Hypothalamus (tissue), 51 donors: ENCODE data around the gene HS6ST2.
"Not testable (repeated sequence)": the region's sequence is repeated elsewhere in the genome, so short reads cannot be mapped to it uniquely, and the experiment has no call there.

ENCODE experiments used
- DNase-seq, 51 donors: peaks; one replicate each; lab custom pipeline; 2025; lab: John Stamatoyannopoulos, UW

HS6ST2 gene

DNA sequence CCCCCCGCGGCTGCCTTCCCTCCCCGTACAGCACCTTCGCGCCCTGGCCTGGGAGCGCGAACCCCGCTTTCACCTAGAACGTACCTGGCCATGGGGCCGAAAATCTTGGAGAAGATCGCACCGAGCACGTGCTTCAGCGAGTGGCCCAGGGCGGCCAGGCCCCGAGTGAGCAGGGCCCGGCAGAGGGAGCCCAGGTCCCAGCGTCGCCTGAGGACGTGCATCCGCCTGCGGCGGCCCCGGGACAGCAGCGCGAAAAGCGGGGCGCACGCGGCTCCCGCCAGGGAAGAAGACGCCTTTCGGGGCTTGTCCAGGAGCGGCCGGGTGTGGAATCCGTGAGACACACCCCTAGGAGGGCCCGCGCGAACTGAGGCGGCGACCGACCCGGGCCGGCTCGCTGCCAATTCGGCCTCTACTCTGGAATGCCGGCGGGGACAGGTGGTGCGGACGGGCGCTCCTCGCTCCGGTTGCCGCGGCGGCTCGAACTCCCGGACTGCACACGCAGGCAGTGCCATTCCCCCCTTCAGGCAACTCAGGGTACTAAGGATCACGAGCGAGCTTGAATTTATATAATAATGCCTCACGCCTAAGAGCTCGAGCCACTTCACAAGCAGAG lies at the start of gene HS6ST2:
Gene HS6ST2, minus strand, starts transcription at position 539 of the 613 bp plus-strand sequence.
- peak in 1 of 51 donors; percentile 1 for DNase-seq

DNA sequence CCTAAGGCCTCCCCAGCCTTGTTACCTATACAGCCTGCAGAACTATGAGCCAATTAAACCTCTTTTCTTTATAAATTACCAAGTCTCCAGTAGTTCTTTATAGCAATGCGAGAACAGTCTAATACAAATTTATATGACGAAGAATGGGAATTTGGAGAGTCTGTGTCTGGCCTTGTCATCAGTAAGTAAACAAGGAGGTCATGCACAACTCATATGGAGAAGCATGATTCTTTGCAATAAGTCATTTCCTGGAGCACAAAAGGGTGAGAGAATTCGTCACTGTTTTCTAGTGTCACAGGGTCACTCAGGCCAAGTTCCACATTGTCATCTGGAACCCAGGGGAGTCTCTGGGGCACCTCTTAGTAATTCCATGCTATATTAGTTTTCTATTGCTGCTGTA lies 49.0 kb upstream of the HS6ST2 start:
- DNase-seq = no peak

DNA sequence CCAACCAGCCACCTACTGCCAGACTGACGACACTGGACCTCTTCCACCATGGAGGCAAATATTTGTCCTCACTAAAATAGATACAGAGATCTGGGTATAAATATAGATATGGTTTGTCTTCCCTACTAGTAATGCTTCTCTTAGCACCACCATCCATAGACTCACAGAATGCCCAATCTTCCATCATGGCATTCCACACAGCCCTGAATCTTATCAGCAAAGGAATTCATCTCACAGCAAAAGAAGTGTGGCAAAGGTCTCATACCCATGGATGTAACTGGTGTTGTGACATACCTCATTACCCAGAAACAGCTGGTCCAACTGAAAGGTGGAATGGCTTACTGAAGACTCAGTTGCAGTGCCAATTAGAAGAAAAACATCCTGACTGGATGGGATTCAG lies 47.2 kb upstream of the HS6ST2 start:
- no peak for DNase-seq

DNA sequence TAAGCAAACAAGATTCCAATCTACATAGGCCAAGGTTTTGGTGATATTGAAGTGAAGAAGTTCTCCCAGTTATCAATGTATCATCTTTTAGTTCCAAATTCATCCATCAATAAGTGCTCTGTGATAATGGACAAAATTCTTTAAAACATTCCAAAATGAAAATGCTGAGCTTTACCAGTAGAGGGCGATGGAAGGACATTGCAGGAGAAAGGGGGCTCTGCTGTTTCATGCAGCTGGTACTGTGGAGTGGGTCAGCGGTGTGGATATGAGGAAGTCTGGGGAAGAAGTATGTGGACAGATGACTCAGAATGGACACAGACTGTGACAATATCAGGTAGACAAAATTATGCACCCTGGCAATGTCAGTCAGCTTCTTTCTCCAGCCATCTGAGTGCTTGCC lies 46.6 kb upstream of the HS6ST2 start:
- DNase-seq = peak in 2 of 51 donors; percentile 0

DNA sequence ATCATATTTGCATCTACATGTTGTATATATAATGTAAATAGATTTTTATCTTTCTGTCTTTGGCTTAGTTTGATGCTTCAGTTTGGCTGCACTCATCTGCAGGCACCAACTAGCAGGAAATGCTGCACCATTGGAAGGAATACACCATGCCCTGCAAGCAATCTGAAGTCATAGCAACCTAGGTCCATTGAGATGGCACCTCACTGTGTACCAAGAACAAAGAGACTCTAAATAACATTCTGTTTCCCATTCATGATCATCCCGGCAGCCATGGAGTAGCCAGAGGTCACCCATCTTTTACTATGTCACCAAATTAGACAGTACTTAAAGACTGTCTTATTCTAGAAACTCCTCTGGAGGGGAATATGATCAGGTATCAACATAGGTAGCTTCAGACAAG lies 40.8 kb upstream of the HS6ST2 start:
- DNase-seq = no peak

DNA sequence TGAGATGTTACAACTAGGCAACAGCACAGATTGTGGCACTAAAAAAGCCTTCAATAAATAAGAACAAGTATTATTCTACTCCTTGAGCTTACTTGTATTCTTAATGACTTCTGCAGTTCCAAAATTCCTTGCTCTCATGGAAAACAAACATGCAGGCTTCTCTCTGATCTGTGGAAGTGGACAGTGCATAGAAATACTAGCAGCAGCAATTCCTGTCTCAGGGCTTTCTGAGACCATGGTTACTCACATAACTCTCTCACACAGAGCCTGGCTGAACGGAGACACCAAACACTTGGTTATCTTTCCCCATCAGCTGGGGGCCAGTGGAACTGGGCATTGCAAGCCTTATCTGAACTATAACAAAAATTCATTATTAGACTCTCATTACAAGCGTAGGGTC lies 32.4 kb upstream of the HS6ST2 start:
- no peak for DNase-seq

DNA sequence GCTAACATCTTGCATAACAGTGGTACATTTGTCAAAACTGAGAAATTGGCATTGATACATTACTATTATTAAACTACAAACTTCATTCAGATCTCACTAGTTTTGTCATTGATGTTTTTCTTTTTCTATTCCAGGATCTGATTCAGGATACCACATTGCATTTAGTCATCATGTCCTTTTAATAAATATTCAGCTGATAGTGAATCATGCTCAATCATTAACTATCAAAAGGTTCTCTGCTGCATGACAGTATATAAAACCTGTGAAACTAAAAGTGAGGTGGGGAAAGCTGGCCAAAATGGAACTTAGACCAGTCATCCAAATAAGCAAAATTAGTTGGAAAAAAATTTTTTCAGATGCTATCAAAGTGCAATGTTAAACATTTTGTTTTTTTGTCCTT lies 28.1 kb upstream of the HS6ST2 start:
- no peak for DNase-seq

DNA sequence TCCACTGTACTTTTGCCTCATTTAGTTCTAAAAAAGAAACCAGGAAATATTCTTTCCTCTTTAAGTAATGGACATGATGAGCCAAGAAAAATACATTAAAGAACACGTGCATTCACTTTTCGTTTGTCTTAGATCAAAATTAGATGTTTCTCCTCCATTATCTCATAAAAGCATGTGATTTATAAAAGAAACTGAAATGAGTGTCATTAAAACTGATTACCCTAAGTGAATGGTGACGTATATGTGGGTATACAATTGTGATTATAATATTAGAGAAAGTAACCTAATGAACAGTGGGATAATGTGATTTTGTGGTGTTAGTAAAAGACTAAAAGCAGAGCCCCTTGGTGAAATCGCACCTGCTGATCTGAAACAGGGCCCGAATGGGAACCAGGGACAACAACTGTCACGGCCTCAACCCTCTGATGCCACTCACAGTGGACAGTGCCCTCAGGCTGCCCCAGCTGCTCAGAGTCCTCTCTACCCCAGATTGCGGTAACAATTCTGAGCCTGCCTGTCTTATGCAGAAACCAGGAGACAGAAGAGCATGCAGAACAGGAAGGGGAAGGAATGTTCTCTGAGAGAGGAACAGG lies 25.7 kb upstream of the HS6ST2 start:
- no peak for DNase-seq

DNA sequence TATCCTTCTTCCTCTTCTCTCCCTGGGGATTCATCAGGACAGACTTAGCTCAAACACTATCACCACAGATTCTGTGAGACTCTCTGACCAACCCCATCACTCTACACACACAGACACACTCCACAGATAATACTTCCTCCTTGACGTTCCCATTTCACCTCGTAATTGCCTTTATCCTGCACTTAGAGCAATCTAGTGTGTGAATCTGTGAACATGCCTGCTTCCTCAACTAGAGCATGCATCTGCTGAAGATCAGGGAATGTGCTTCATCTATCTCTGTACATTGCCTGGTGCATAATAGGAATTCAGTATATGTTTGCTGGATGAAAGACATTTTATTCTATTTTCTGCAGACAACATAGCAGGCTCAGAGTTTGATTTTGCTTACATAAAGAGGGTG lies 25.1 kb upstream of the HS6ST2 start:
- DNase-seq = no peak

DNA sequence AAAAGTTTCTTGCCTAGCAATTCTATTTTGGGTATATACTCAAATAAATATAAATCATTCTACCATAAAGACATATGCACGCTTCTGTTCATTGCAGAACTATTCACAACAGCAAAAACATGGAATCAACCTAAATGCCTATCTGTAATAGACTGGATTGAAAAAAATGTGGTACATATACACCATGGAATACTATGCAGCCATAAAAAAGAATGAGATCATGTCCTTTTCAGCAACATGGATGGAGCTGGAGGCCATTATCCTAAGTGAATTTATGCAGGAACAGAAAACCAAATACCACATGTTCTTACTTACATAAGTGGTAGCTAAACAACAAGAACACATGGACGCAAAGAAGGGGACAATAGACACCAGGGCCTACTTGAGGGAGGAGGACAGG lies 21.6 kb upstream of the HS6ST2 start:
- not testable (repeated sequence) for DNase-seq

DNA sequence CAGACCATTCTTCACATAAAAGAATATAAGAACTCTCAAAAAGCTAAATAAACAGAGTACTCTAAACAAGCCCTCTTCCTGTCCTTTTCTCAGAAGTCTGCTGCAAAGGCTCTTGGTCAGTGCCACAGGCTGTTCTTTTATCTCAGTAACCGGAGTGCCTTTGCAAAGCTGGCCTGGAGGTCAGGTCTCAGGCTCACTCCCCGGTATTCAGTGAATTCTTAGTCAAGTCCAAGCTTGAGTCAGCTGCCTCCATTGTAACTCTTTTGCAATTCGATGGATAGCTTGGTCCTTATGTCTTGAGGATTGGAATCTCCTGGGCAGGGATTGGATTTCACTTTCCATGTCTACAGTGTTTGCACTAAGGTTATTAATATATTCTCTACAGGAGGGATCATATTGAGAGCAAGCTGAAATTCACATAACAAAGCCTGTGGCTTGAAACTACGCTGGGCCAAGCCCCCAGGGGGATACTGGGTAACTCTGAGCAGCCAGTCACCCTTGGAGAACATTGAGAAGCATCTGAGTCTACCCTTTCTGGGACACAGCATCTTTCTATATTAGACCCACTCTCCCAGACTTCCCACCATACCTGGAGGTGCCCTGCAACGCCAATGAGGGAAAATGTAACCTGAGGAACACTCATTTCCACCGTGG lies 10.0 kb upstream of the HS6ST2 start:
- no peak for DNase-seq

DNA sequence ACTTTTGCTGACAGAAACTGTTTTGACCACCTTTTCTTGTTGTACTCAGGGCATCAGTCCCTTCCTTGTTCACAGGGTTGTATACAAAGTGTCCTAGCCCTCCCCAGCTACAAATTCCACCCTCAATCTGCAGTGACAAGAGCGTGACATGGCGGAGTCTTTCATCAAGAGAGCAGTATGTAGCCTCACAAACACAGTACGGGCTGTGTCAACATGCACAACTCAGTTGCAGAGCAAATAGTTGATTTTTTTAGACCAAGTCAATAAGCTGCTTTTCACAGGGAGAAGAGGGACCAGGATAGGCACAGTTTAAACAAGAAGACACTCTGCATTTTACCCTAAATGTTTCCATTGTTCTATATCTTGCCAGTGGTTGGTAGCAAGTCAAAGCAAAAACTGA lies 8.6 kb upstream of the HS6ST2 start:
- no peak for DNase-seq

DNA sequence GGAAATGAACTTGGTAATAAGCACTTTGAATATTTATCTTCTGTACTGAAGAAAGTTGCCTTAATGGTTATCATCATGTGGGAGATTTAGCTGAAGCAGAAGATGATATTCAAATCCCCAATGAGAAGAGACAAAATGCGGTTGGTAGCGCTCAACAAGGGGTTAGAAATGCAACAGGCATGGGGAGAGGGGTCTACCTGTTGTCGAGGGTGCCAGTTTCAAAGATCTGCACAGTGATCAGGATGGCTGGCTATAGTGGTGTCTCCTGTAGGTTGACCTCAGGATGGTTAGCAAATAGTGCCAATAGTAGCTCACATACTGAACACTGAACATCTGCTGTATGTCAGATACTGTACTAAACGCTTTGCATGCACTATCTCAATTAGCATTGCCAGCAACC lies 7.0 kb upstream of the HS6ST2 start:
- no peak for DNase-seq

DNA sequence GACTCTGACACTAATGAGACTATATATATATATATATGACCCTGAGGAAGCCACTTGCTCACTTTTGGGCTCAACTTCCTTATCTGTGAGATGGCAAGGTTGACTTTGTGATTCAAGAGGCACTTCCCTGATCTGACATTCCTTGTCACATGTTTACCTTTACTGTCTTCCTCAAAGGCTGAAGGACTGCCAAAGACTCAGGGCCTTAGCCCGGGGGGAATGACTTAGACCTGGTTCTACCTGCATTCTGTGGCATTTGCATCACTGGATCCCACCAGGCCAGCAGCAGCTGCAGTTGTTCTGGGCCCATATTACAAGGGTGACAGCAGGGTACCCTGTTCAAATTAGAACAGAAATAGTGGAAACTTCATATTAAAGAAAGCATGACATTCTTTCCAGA lies 3.1 kb upstream of the HS6ST2 start:
- no peak for DNase-seq

DNA sequence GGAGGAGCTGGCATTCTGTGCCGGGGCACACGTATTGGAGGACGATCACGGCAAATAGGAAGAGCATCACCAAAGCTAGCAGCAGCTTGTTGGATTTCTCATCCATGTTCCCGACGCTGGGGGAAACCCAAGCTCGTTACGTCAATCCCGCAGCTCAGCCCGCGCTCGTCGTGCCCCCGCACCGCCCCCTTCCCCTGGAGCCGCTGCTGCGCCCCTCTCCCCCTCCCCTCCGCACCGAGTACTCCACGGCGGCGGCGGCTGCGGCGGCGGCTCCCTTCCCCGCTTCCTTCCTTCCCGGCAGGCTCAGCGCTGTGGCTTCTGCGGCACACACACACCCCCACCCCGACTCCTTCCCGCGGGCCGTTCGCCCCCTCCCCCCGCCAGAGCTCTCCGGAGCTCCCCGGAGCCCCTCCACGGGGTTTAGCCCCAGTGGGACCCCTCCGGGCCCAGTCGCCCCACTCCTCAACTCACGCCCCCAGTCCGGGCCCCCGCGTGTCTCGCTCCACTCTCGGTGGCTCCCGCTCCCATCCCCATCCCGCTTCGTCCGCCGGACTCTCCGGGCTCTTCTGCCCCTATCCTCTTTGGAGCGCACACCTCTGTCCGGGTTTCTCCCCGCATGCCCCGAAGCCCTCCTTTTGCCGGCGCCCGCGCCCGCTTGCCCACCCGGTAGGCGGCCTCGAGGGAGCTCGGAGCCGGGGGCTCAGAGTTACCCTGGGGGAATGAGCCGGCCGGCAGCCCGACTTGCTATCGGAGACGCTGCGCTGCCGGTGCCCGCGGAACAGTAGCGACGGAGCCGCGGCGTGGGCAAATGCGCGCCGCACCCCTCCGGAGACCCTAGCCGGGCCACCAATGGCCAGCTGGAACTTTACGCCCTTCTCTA lies 978 bp downstream of the HS6ST2 start:
- peak in 10 of 51 donors; percentile 0 to 26 (median 12) for DNase-seq

DNA sequence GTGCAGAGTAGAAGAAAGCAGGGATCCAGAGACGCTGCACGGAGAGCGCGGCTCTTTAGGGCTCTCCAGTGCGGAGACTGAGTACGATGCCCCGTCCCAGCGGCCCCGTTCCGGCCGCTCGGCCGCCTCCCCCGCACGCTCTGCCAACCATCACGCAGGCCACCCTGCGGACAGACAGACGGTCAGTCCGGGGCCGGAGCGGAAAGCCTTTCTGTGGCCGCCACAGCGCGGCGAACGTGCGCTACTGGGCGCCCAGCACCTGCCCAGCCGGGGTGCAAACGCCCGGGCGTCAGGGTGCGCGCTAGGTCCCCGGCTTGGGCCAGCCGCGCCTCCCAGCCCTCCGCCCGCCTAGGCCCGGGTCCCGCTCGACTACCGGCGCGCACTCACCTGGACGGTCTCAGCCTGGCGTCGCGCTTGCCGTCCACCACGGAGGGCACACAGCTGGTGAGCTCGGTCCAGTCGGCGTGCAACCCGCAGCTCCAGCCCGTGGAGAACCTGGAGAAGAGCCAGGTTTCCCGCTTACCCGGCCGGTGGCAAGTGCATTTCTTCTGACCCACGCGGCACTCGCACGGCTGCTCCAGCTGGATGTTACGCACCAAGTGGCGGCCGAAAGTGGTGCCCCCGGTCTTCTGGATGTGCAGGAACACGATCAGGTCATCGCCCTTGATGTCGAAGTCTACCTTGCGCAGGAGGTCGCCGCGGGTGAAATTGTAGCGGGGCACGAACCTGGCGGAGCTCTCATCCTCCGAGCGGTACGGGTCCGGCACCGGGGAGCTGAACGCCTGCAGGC lies 1.8 kb downstream of the HS6ST2 start:
- peak in 2 of 51 donors; percentile 2 to 3 for DNase-seq

DNA sequence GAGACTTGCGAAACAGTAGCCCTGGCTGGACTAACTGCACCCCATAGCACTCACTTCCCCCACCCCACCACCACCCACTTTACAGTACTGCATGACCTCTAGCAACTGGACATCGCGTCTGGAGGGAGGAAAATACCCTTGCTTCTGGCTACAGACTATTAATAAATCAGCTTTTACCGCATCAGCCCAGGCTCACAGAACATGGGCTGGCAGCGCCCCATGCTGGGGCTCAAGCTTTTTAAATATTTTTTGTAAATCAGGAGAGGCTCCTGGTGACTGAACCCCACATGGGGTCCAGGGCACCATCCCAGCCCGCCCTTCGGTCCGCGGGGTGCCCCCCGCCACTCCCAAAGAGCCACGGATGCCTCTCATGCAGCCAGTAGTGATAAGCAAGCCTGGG lies 2.7 kb downstream of the HS6ST2 start:
- DNase-seq = peak in 2 of 51 donors; percentile 3 to 10

DNA sequence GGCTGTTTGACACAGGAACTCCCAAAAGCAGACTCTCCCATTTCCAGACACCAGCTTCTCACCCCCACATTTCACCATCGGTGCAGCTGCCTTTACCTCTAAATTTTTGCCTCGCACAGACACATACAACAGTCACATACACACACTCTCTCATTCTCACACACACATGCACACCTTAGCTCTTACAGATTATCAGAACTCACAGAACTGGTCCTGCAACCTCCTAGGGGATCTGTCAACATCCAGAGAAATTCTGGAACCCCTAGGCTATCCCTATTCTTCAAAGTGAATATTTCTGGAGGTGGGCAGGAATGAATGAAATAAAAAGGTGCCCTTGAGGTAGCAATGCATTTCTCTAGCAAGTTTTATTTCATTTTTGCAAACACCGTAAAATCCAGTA lies 4.1 kb downstream of the HS6ST2 start:
- no peak for DNase-seq

DNA sequence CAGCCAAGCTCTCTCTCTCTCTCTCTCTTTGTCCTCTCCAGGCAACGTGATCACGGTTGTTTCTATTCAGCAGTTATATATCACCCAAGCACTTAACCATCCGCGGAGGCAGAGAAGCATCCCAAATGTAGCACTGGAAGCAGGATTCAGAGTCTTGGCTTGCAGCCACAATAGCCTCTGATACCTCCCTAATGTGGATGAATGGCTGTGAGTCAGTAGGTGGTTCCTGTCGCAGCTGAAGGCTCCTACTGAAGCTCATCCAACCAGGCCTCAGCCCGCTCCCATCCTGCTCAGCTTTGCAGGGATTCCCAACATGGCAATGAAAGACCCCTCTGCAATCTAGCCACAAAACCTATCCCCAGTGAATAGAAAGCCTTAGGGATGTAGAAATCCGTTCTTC lies 5.1 kb downstream of the HS6ST2 start:
- DNase-seq = peak in 2 of 51 donors; percentile 0 to 6

DNA sequence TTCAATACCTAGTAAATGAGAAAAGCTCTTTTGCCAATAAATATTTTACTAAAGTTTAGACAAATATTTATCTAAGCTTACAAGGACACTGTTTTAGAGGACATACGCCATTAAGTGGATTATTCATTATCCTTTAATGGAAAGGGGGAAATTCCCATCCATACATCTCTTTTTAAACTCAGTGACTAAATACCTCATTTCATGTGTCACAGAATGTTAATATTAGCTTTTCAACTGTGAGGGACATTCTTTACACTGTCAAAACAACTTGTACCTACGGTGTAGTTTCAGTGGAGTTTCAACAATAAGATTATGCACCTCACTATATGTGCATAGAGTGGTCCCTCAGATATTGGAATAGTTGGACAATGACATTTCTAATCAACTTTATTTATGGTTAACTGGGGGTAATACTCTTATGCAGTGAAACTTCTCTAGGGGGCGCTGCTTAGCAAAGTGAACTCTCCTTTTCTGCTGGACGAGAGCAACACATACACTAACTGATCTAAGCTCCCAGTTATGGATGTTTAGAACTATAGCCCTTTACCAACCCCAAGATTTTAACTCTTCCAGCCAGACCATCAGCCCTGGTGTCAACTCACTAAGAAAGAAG lies 9.7 kb downstream of the HS6ST2 start:
- no peak for DNase-seq
